Psoas muscle (tissue), 8 donors: Measurements from ENCODE around the gene CCSER2. TPM values are rescaled to one million over a fixed set of nuclear protein-coding genes. Genes with fewer than 3 reads are reported as not detected.
A peak's percentile ranks its signal among the peaks of the same experiment; 100 is the strongest.
"Not testable (repeated sequence)": the region's sequence is repeated elsewhere in the genome, so short reads cannot be mapped to it uniquely, and the experiment has no call there.

Experiments
- ATAC-seq, 4 donors: fragments of 200-7000 bp; cut with Tn5 transposase; one replicate each; pipeline ENCODE4 v1.9.1; 2020; ENCODE audit warnings: moderate library complexity in 3 of 4, mild to moderate bottlenecking in 2 of 4
- DNase-seq, 2 donors: peaks; one replicate each; pipeline ENCODE4 v3.0.0-alpha.2; 2020
- H3K27ac ChIP-seq: fragments of 200-600 bp; one replicate; pipeline ENCODE4 v1.8.0; 2022
- H3K27me3 ChIP-seq, 3 donors: fragments of 200-600 bp in 1 of 3; one replicate each; pipeline versions ENCODE4 v1.6.1 to v1.8.0; 2013 to 2022; ENCODE audit warnings: low read length in 2 of 3, mild to moderate bottlenecking in 2 of 3, moderate library complexity in 1 of 3; ENCODE audit not compliant: insufficient read depth in 3 of 3
- H3K36me3 ChIP-seq, 2 donors: fragments of 200-600 bp in 1 of 2; one replicate each; pipeline versions ENCODE4 v1.6.1 to v1.8.0; 2013 to 2022; ENCODE audit warnings: low read depth in 1 of 2, mild to moderate bottlenecking in 1 of 2, moderate library complexity in 1 of 2; ENCODE audit not compliant: insufficient read depth in 1 of 2
- H3K4me1 ChIP-seq: fragments of 200-600 bp; one replicate; pipeline ENCODE4 v1.8.0; 2022
- H3K4me3 ChIP-seq: fragments of 200-600 bp; one replicate; pipeline ENCODE4 v1.8.0; 2022; ENCODE audit warnings: mild to moderate bottlenecking
- H3K9me3 ChIP-seq: fragments of 200-600 bp; one replicate; pipeline ENCODE4 v1.8.0; 2022
- WGBS, 3 donors: extraction: QIAGEN DNeasy Blood & Tissue Kit; methylation state at CpG; one replicate each; pipeline versions ENCODE4 v1.1.6 to v1.1.7; 2013; 5-methylcytosine and 5-hydroxymethylcytosine counted together
- intact Hi-C, 2 donors: fragments of 100-400 bp; cut with DNase I; formaldehyde crosslinking; loops; one replicate each; pipeline versions ENCODE4 v1.11.0 to v1.14.2; 2022
- polyA plus RNA-seq, 3 donors: library from polyadenylated mRNA; stranded (reverse); fragments of 200-250 nt; gene quantifications; one replicate each; pipeline ENCODE4 v1.2.3, GENCODE V29; 2013
- total RNA-seq, 4 donors: library from RNA; stranded (reverse); fragmentation: NEBNext Ultra II Directional in 2 of 4; extraction: Animal tissue kit (Norgen Biotek cat#: 25700) in 2 of 4; gene quantifications; one replicate each; pipeline versions ENCODE4 v1.2.1 to v1.2.4, GENCODE V29; 2021 to 2023
- TF ChIP-seq, protein P1 (sequence below): fragments of 200-600 bp; IDR thresholded peaks from one replicate; pipeline ENCODE4 v1.8.0; 2022; ENCODE audit warnings: antibody characterized with exemption
- donor health status: healthy with polysubstance abuse.
- donor health status: DM: no; HTN: no; CAD: no; lungs with moderate emphysema.
- donor health status: Bipolar disorder and iron deficiency.
- donor health status: healthy.
- donor health status: DM: yes; HTN: yes; CAD: no.
- donor health status: DM: no; HTN: no; CAD: no.
- donor health status: DM: no; HTN: no; CAD: no.
- donor health status: DM: yes; HTN: yes; CAD: no.

Gene CCSER2
- total and polyA plus RNA-seq, 7 donors = 12.5 to 122 (median 65.7) TPM

DNA sequence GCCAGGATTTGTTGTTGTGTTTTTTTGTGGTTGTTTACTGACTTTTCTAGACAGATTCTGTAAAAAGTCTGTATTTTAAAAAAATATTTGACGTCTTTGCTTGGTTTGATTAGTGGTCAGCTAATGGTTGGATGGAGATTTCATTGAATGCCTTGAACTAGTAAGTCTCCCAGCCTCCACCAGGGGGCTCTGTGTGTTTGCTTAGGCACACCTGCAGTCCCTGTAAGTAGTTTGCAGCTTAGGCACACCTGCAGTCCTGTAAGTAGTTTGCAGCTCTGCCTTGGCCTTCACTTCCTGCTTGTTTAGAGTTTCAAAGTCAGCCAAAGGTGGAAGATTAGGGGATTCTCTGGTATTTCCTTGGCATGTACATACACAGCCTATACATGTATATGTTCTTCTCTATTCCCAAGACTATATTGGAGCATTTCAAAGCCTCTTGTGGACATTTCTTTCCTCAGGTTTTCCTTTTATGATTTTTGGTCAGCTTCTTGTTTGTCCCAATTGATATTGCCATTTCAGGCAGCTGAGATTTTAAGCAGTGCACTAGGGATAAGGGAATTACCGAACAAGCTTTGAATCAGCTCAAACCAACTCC, 101.6 kb downstream of the CCSER2 start:
- WGBS, 3 donors = 92 to 97% (median 94%) methylated on average over 2 of the region's 2 CpGs
- intact Hi-C loops = loop anchor here in 1 of 2 donors (5.0 to 10.0 kb wide), 2 partner anchors 103 to 105 kb away; partner anchors contain the start of gene CCSER2
- Histone ChIP-seq H3K4me1 (peaks cover 77% of the 10 kb centered on the region), H3K27ac (no peak overlapping the region), H3K4me3 (no peak overlapping the region), H3K36me3 (peaks cover 0 to 11% of the 10 kb centered on the region in 2 donors), H3K27me3 (no peaks in the 10 kb centered on the region), H3K9me3 (no peaks in the 10 kb centered on the region)
- ATAC-seq (peak; percentile 34 to 79 (median 74)), DNase-seq (peak; percentile 34 to 59)
- TF ChIP-seq, protein P1, sequence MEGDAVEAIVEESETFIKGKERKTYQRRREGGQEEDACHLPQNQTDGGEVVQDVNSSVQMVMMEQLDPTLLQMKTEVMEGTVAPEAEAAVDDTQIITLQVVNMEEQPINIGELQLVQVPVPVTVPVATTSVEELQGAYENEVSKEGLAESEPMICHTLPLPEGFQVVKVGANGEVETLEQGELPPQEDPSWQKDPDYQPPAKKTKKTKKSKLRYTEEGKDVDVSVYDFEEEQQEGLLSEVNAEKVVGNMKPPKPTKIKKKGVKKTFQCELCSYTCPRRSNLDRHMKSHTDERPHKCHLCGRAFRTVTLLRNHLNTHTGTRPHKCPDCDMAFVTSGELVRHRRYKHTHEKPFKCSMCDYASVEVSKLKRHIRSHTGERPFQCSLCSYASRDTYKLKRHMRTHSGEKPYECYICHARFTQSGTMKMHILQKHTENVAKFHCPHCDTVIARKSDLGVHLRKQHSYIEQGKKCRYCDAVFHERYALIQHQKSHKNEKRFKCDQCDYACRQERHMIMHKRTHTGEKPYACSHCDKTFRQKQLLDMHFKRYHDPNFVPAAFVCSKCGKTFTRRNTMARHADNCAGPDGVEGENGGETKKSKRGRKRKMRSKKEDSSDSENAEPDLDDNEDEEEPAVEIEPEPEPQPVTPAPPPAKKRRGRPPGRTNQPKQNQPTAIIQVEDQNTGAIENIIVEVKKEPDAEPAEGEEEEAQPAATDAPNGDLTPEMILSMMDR = peak; percentile 64

- Histone ChIP-seq H3K27ac (no peak overlapping the region), H3K36me3 (peaks cover 0 to under 1% of the 10 kb centered on the region in 2 donors), H3K27me3 (no peaks in the 10 kb centered on the region), H3K9me3 (no peaks in the 10 kb centered on the region), H3K4me1 (peaks cover 52% of the 10 kb centered on the region), H3K4me3 (no peak overlapping the region)
- DNase-seq (no peak), ATAC-seq (peak in 1 of 4 donors; percentile 43)
- 80 to 89% (median 86%) methylated on average over 5 of the region's 5 CpGs for WGBS, 3 donors
- TF ChIP-seq, protein P1 = no peak
- intact Hi-C loops = loop anchor here in 1 of 2 donors (10.0 kb wide), 1 partner anchor 102 kb away; no protein-coding TSS in a partner anchor
These were observed 104.5 kb downstream of the CCSER2 start for GRCh38 chr10:84432891-84433290.

- ATAC-seq (no peak), DNase-seq (no peak)
- H3K4me3 ChIP-seq = no peak overlapping the region
- intact Hi-C loops = no loop called here
- H3K27ac ChIP-seq = no peak overlapping the region
- H3K9me3 ChIP-seq = no peaks in the 10 kb centered on the region
- H3K4me1 ChIP-seq = peaks cover 8% of the 10 kb centered on the region
- peaks cover 0 to 27% of the 10 kb centered on the region in 2 donors for H3K36me3 ChIP-seq
- TF ChIP-seq, protein P1 = no peak
- H3K27me3 ChIP-seq = no peaks in the 10 kb centered on the region
- WGBS, 3 donors = 84 to 93% (median 85%) methylated on average over 2 of the region's 2 CpGs
These were observed 112.4 kb downstream of the CCSER2 start for GRCh38 chr10:84440781-84441180.

GRCh38 chr10:84447701-84448400, 119.5 kb downstream of the CCSER2 start:
- Histone ChIP-seq H3K9me3 (no peaks in the 10 kb centered on the region), H3K4me3 (no peak overlapping the region), H3K27ac (no peak overlapping the region), H3K36me3 (peaks cover 0 to 10% of the 10 kb centered on the region in 2 donors), H3K4me1 (peaks cover 11% of the 10 kb centered on the region), H3K27me3 (no peaks in the 10 kb centered on the region)
- intact Hi-C loops = no loop called here
- DNase-seq (no peak), ATAC-seq (peak; percentile 30 to 90 (median 76))
- TF ChIP-seq, protein P1 = no peak
- 69 to 77% (median 71%) methylated on average over 8 of the region's 8 CpGs for WGBS, 3 donors

DNA sequence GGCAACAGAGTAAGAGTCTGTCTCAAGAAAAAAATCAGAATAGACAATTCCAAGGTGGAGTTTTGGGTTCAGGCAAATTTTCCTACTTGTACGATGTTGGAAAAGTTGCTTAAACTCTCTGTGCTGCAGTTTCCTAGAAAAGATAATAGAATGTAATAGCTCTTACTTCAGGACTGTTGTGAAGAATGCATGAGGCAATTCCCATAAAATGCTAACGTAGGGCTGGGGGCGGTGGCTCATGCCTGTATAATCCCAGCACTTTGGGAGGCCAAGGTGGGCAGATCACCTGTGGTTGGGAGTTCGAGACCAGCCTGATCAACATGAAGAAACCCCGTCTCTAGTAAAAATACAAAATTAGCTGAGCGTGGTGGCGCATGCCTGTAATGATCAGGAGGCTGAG, 121.0 kb downstream of the CCSER2 start:
- 96 to 97% (median 97%) methylated on average over 7 of the region's 7 CpGs for WGBS, 3 donors
- H3K27me3 ChIP-seq, intact Hi-C loops: not testable (repeated sequence)

More for the DNA sequence above, 121.0 kb downstream of the CCSER2 start:
- H3K4me1 ChIP-seq = peaks cover 11% of the 10 kb centered on the region
- H3K4me3 ChIP-seq, H3K9me3 ChIP-seq, H3K27ac ChIP-seq, ATAC-seq, H3K36me3 ChIP-seq, DNase-seq: not testable (repeated sequence)
